HG02973 (cell line): ENCODE measurements around the gene ST6GAL1.
A peak's percentile ranks its signal among the peaks of the same experiment; 100 is the strongest.
"Not testable (repeated sequence)": the region's sequence is repeated elsewhere in the genome, so short reads cannot be mapped to it uniquely, and the experiment has no call there.

Experiments
- ATAC-seq: cut with Tn5 transposase; IDR thresholded peaks from one replicate; pipeline ENCODE4 v1.9.1; 2021; ENCODE audit warnings: moderate library complexity; ENCODE audit not compliant: unreplicated experiment

The ST6GAL1 gene

GRCh38 chr3:187017511-187018230 is 87.3 kb downstream of the ST6GAL1 start:
- no peak for ATAC-seq

DNA sequence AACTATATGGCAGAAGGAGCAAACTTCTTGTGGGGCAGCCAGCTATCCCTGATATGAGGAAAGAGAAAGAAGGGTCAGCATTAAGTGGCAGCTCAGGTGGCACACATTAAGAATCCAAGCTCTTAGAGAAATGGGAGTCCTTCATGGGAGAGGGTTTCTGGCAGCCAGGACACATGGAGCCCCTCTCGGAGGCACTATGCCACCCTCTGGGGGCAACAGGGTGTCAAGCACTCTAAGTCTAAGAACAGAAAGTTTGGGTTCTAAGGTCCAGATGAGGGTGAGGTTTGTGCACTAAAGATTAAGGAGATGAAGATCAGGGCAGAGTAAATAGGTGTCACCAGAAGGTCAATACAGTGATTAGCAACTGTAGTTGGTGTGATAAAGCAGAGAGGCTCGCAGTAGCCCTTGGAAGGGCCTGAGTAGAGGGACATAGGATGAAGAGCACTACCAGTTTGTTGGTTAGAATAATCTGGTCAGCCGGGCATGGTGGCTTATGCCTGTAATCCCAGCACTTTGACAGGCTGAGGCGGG is 89.3 kb downstream of the ST6GAL1 start:
- no peak for ATAC-seq

DNA sequence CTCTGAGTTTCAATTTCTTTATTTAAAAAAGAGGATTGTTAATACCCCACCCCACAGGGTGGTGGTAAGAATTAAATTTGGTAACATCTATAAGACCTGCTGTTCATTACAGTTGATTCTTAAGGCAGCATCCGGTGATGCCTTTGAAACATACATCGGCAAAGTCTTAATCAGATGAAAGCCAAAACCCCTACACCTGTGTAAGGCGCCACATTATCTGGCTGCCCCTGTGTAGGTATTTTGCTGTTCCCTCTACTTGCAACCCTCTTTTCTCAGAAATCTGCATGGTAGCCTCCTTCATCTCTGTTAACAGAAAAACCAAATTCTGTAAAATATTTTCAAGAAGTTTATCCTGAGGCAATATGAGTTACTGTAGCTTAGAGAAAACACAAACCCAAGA is 90.0 kb downstream of the ST6GAL1 start:
- no peak for ATAC-seq

DNA sequence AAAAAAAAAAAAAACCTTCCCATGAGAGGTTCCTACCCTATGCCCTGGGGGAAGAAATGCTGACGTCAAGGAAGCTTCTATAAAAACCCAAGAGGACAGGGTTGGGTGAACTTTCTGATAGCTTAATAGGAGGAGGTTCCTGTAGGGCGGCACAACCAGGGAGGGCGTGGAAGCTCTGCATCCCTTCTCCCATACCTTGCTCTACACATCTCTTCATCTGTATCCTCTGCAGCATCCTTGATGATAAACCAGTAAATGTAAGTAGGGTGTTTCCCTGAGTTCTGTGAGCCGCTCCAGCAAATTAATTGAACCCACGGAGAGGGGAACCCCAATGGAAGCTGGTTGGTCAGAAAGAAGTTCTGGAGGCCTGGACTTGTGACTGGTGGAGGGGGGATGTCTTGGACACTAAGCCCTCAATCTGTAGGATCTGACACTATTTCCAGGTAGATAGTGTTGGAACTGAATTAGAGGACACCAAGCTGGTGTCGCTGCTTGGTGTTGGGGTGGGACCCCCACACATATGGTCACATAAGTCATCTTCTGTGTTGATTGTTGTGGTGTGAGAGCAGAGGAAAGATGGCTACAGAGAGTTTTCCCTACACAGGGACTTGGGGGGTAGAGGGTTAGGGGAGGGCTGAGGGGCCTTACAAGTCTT is 91.5 kb downstream of the ST6GAL1 start:
- no peak for ATAC-seq

DNA sequence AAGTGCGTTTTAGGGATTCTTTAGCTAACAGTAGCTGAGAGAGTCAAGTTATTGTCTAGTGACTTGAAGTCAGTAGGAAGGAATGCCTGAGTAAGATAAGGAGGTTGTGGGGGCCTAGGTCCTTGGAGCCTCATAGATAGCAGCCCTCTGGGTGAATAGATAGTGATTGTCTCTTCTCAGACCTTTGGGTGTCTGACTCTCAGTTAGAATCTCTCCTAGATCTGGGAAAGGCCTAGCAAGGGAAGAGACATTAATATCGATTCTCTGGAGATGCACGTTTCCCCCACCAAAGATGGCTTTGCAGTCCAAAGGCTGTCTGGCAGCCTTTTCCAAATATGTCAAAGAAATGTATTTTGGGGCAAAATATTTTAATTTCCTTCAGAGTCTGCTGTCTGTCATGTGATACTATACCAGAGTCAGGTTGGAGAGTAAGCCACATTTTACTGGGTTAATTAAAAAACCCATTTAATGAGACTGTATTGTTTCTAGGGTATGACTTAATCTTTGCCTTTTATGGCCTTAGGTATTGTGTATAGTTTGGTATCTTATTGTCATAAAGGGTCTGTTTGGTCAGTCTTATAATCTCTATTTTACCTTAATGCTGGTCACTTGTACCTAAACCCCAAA is 92.2 kb downstream of the ST6GAL1 start:
- ATAC-seq, result no peak

DNA sequence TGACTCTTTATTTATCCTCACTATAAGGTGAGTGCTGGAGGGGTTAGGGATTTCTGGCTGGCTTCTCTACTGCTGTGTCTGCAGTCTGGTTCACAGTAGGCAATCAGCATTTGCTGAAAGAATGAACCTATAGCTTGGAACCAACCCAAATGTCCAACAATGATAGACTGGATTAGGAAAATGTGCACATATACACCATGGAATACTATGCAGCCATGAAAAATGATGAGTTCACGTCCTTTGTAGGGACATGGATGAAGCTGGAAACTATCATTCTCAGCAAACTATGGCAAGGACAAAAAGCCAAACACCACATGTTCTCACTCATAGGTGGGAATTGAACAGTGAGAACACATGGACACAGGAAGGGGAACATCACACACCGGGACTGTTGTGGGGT is 93.0 kb downstream of the ST6GAL1 start:
- ATAC-seq, result not testable (repeated sequence)

GRCh38 chr3:187024536-187025226 is 94.4 kb downstream of the ST6GAL1 start:
- no peak for ATAC-seq

- ATAC-seq, result no peak
Measured at GRCh38 chr3:187025254-187025655, 94.9 kb downstream of the ST6GAL1 start.

DNA sequence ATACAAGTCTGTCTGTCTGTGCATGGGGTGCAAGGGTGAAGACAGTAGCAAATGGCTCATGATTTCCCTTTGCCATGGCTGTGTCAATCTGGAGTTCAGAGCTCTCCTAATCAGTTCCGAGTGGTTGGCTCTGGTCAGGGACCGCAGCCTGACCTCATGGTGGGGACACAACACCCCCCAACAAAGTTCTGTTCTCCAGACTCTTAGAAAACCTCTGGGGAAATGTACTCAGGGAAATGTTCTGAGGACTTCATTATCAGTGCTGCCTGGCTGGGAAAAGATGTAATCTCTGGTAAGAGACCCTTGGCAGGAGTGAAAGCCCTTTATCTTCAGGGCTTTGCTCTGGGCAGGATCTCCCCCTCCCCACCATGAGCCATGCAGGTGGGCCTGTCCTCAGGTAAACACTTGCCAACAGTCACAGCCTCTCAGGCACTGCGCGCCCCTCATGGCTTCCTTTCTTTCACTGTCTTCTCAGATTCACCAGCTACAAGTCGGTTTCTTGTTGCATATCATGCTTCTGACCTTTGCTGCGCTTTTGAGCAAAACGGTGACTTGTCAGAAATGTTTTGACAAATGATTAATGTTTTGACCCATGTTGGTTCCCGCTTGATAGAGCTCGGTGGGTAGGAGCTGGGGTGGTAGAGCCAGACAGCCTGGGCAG is 95.5 kb downstream of the ST6GAL1 start:
- ATAC-seq, result peak; percentile 28

DNA sequence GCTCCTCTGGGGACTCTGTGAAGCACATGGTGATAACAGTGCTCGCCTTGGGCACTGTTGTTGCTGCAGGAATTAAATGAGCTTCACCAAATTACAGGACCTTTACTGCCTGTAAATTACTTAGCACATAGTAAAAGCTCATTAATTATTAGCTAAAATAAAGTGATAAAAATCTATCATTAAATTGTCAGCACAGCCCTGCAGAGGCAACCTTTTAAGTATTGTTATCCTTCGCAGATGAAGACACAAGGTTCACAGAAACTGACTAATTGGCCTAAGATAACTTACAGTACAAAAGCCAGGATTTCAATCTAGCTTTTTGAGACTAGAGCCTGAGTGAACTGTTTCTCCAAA is 96.0 kb downstream of the ST6GAL1 start:
- no peak for ATAC-seq

DNA sequence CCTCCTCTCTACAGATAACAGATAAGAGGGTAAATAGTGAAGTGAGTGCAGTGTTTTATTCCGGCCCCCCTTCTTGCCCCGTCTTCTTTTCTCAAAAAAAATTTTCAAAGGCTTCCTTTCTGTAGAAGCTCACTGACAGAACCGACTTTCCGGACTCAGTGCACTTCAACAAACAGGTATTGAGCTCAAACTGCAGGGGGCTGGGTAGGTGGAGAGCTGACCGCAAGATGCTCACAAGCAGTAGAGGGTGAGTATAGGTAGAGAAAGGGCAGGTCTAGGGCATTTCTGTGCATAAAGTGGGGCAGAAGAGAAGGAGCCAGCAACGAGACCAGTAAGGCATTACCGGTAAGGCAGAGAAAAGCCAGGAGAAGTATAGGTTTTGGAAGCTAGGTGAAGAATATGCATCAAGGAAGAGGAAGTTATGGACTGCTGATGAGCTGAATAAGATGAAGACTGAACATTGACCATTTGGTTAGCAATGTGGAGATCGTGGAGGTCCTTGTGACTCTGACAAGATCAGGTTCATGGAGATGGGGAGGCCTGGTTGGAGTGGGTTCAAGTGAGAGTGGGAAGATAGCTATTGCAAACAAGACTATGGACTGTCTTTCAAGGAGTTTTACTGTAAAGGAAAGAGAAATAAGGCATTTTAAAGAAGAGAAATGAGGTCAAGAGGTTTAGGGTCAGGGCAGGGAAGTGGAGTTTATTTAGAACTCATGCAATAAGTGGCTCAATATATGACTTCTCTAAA is 97.4 kb downstream of the ST6GAL1 start:
- ATAC-seq, result no peak

GRCh38 chr3:187031934-187032333 is 101.6 kb downstream of the ST6GAL1 start:
- no peak for ATAC-seq

DNA sequence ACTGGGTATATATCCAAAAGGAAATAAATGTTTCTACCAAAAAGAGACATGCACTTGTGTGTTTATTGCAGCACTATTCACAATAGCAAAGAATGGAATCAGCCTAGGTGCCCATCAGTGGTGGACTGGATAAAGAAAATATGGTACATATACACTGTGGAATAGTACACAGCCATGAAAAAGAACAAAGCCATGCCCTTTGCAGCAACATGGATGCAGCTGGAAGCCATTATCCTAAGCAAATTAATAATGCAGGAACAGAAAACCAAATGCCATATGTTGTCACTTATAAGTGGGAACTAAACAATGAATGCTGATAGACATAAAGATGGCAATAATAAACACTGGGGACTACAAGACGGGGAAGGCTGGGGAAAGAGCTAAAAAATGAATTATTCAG is 106.1 kb downstream of the ST6GAL1 start:
- no peak for ATAC-seq

GRCh38 chr3:187039100-187039722 is 108.9 kb downstream of the ST6GAL1 start:
- no peak for ATAC-seq

DNA sequence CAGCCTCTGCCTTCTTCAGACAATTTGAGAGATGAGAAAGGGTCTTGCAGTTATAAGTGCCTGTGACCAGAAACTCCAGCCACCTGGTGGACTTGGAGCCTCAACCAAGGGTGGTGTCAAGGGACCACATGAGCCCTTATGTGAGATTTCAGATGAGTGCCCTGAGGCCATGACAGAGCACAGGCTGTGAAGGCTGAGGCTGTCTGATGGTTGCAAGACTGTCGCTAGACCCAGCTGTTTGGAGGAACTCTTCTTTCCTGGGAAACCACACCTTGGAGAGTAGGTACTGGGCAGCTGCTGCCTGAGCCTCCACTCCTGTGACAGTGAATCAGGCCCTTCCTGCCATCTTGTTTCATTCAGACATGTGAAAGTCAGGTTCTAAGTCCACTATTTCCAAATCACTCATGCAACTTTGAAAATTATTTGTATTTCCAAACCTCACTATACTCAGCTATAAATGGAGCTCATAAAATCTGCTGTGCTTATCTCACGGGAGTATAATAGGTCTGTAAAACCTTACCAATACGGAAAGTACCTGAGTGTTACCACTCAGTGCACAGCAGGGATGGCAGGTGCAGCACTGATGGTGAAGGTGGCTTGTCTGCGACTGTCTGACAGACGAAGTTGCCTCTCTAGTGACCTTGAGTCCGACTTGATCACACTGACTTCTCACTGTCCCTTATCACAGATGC is 109.5 kb downstream of the ST6GAL1 start:
- ATAC-seq, result no peak

GRCh38 chr3:187040516-187041361 is 110.4 kb downstream of the ST6GAL1 start:
- no peak for ATAC-seq

DNA sequence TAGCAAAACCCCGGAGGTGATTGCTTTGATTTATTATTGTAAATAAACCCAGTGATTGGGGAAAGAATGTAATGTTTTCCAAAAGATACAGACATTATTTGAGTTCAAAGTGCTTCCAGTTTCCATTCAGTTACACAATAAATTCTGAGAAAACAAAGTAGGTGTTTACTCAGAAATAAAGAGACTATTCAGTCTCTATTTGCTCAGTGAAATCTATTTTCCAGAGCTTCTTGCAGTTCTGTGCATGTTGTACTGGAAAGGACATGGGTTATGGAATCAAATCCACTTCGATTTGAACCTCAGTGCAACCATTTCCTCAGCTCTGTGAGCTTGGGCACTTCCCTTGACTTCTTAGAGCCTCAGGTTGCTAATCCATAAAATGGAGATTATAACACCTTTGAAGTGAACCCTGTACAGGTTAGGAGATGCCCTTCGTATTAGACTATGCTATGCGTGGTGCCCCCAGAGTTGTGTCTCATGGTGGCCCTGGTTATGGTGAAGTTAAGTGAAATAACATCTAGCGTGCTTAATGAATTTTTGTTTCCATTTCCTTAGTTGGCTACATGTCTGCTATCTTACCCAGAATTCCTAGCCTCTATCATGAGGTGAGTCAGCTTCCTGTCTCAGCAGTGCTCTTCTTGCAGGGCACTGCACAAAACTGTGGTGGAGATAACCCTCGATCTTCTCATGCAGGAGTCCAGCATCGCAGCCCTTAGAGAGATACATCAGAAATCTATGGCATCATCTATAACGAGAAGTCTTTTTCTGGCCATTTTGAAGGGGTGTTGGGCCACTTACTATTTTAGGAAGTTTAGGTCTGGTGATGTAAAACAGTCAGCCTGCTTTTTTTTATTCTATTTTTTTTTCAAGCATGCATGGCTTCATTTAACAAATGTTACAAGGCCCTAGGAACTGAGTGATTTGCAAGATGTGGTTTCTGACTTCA is 111.3 kb downstream of the ST6GAL1 start:
- peak; percentile 50 for ATAC-seq
